SH-SY5Y (cell line): ENCODE results near the gene SCGB3A1.

Source experiments
- GATA2 ChIP-seq: IDR thresholded peaks from 2 replicates; pipeline ENCODE4 v1.6.1; 2011; ENCODE audit warnings: mild to moderate bottlenecking, low read depth, low read length
- GATA3 ChIP-seq: IDR thresholded peaks from 2 replicates; pipeline ENCODE4 v1.6.1; 2011; ENCODE audit warnings: low read depth, mild to moderate bottlenecking, low read length, moderate library complexity

DNA sequence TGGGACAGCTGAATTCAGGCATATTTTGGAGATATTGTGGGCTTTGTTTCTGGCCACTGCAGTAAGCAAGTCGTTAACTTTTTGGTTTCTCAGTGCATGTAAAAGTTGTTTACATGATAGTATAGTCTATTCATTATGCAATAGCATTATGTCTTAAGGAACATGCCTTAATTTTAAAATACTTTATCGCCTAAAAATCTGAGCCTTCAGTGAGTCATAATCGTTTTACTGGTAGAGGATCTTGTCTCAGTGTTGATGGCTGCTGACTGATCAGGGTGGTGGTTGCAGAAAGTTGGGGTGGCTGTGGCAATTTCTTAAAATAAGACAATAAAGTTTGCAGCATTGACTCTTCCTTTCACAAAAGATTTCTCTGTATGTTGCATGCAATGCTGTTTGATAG lies 5.1 kb downstream of the SCGB3A1 start:
- TF ChIP-seq GATA2 (no peak), GATA3 (no peak)
